ENCODE measurements around the gene AKT3.
"Not testable (repeated sequence)": the region's sequence is repeated elsewhere in the genome, so short reads cannot be mapped to it uniquely, and the experiment has no call there.

AKT3 gene

DNA sequence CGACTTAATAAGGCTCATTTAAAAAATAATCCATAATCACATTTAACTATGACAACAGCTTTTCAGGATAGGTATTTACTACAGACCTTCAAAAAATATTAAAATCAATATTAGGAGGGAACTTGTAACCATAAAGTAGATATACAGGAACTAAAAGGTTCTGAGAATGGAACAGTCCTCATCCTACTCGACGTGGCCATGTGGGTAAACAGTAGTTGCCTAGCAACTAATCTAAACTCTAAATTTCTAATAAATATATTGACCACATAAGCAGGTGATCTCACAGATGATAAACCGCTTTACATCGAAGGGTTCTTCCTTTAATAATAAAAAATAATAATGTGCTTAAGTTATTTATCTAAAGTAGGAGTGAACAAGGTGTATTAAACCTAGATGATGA is 7.9 kb downstream of the AKT3 start:
- no peak overlapping the region for H3K27ac ChIP-seq
- TF ChIP-seq, protein P1, sequence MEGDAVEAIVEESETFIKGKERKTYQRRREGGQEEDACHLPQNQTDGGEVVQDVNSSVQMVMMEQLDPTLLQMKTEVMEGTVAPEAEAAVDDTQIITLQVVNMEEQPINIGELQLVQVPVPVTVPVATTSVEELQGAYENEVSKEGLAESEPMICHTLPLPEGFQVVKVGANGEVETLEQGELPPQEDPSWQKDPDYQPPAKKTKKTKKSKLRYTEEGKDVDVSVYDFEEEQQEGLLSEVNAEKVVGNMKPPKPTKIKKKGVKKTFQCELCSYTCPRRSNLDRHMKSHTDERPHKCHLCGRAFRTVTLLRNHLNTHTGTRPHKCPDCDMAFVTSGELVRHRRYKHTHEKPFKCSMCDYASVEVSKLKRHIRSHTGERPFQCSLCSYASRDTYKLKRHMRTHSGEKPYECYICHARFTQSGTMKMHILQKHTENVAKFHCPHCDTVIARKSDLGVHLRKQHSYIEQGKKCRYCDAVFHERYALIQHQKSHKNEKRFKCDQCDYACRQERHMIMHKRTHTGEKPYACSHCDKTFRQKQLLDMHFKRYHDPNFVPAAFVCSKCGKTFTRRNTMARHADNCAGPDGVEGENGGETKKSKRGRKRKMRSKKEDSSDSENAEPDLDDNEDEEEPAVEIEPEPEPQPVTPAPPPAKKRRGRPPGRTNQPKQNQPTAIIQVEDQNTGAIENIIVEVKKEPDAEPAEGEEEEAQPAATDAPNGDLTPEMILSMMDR (conservative IDR thresholded peaks at IDR 0.05) = no peak
- no peak for TF ChIP-seq ZFX (IDR thresholded peaks at IDR 0.05)

DNA sequence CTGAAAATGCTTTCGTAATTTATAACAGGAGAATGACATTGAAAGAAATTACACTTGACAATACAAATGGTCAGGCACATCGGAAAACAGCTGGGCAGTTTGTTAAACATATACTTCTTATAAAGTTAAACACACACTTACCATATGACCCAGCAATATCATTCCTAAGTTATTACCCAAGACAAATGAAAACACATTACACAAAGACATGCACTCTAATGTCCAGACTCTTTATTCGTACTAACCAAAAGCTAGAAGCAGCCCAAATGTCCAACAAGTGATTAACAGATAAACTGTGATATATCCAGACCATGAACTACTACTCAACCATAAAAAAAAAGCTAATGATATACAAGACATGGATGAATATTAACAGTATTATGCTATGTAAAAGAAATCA is 8.5 kb downstream of the AKT3 start:
- TF ChIP-seq ZFX (IDR thresholded peaks at IDR 0.05) = no peak
- TF ChIP-seq, protein P1 (conservative IDR thresholded peaks at IDR 0.05) = no peak
- H3K27ac ChIP-seq = no peak overlapping the region

DNA sequence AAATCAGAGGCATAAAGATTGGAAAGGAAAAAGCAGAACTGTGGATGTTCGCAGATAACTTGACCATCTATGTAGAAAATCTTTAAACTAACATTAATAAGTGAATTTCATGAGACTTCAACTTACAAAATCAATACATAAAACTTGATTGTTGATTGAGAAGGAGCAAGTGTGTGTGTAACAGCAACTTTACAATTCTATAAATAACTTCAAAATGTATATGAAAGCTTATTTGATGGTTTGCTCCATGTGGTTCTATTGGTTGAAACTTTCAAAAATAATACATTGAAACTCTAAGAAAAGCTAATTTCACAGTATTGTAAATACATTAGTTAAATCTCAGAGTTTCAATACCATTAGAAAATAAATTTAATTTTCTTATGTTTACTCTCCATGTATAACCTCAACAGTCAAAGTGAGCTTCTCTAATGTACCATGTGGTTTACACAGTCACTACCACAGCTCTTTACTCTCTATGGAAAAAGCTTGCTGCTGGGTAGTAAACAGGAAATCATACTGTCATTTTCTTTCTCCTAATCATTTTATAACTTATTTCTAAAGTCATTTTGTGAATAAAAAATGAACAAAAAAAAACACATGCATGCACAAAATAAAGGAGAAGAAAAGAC is 12.0 kb downstream of the AKT3 start:
- no peak overlapping the region for H3K27ac ChIP-seq
- TF ChIP-seq, protein P1 (conservative IDR thresholded peaks at IDR 0.05) = no peak
- TF ChIP-seq ZFX (IDR thresholded peaks at IDR 0.05) = no peak

DNA sequence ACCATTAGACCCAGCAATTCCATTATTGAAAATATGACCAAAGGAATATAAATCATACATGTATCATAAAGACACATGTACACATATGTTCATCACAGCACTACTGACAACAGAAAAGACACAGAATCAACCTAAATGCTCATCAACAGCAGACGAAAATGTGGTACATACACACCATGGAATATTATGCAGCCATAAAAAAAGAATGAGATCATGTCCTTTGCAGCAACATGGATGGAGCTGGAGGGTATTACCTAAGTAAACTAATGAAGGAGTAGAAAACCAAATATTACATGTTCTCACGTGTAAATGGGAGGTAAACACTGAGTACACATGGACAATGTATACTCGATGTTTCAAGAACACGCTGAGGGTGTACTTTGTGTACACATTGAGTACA is 15.9 kb downstream of the AKT3 start:
- no peak overlapping the region for H3K27ac ChIP-seq
- TF ChIP-seq ZFX (IDR thresholded peaks at IDR 0.05) = no peak
- TF ChIP-seq, protein P1 (conservative IDR thresholded peaks at IDR 0.05) = no peak

DNA sequence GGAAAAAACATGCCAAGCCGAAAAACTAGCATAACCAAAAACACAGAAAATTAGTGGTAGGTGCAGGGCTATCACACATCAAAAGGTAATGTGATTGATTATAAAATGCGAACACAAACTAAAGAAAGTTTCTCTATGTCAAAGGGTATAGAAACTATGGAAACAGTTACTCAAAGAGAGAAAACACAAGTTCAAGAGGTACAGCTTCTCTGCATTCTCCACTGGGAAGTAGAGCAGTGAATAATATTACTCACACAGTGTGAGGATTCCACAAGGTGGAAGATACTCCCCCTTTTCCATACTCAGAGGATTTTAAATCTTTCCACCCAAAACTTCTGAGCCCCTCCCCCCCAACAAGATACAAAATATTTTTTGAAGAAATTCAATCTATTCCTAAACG is 18.6 kb downstream of the AKT3 start:
- no peak for TF ChIP-seq ZFX (IDR thresholded peaks at IDR 0.05)
- TF ChIP-seq, protein P1 (conservative IDR thresholded peaks at IDR 0.05) = no peak
- no peak overlapping the region for H3K27ac ChIP-seq

DNA sequence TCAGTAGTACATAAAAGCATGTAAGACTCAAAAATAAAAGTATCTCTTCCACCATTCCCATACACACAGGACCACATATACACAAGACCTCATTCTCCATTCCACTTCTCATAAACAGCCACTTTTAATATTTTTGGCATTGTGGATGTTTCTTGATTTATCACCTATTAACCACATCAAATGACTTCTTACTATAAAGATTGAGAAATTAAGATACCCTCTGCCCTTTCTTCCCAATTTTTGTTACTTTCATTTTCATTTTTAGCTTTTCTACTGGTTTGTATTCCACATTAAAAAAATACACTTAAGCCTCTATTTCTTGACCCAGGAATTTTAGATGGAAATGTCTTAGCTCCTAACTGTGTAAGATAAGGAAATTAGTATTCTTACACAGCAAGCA is 22.8 kb downstream of the AKT3 start:
- TF ChIP-seq ZFX (IDR thresholded peaks at IDR 0.05) = no peak
- TF ChIP-seq, protein P1 (conservative IDR thresholded peaks at IDR 0.05) = no peak
- no peak overlapping the region for H3K27ac ChIP-seq

DNA sequence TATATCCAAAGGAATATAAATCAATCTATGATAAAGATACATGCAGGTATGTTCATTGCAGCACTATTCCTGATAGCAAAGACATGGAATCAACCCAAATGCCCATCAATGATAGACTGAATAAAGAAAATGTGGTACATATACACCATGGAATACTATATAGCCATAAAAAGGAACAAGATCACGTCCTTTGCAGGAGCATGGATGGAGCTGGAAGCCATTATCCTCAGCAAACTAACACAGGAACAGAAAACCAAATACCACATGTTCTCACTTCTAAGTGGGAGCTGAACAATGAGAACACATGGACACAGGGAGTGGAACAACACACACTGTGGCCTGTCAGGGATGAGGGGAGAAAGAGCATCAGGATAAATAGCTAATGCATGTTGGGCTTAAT is 25.1 kb downstream of the AKT3 start:
- not testable (repeated sequence) for H3K27ac ChIP-seq

DNA sequence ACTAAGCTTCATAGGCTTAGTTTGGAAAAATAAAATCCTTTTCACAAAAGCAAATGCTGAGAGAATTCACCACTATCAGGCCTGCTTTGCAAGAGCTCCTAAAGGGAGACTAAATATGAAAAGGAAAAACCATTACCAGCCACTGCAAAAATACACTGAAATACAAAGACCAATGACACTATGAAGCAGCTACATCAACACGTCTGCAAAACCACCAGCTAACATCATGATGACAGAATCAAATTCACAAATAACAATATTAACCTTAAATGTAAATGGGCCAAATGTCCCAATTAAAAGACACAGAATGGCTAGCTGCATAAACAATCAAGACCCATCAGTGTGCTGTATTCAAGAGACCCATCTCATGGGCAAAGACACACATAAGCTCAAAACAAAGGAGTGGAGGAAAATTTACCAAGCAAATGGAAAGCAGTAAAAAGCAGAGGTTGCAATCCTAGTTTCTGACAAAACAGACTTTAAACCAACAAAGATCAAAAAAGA is 28.8 kb downstream of the AKT3 start:
- H3K27ac ChIP-seq = no peak overlapping the region
- TF ChIP-seq, protein P1 (conservative IDR thresholded peaks at IDR 0.05) = no peak
- TF ChIP-seq ZFX (IDR thresholded peaks at IDR 0.05) = no peak

Measured in C4-2B (cell line).